K562 (cell line): ENCODE data around the gene CPT1C. TPM values are rescaled to one million over a fixed set of nuclear protein-coding genes. Genes with fewer than 3 reads are reported as not detected.

Source experiments
- ARNT ChIP-seq, 2 experiments: fragments of 450-650 bp; IDR thresholded peaks; 2 replicates each; pipeline ENCODE4 v1.6.1; 2016; ENCODE audit warnings: mild to moderate bottlenecking in 1 of 2
- EP400 ChIP-seq: fragments of 450-650 bp; IDR thresholded peaks from 2 replicates; pipeline ENCODE4 v1.6.1; 2017; ENCODE audit warnings: antibody characterized with exemption, mild to moderate bottlenecking, moderate library complexity
- JUN ChIP-seq, 2 experiments: sonication (generic) in 1 of 2; formaldehyde crosslinking in 1 of 2; IDR thresholded peaks; 2 replicates each; pipeline versions ENCODE4 v1.6.1 to v1.8.0; 2012 to 2022; ENCODE audit warnings: borderline replicate concordance in 2 of 2, mild to moderate bottlenecking in 2 of 2, improper control_type of control experiment in 1 of 2, low read depth in 1 of 2, low read length in 1 of 2, missing genetic modification reagents in 1 of 2
- KDM1A ChIP-seq, 2 experiments: fragments of 450-650 bp; IDR thresholded peaks; 2 replicates each; pipeline ENCODE4 v1.6.1; 2016; ENCODE audit warnings: mild to moderate bottlenecking in 2 of 2
- NEUROD1 ChIP-seq: fragments of 150-350 bp; IDR thresholded peaks from 2 replicates; pipeline ENCODE4 v1.6.1; 2014; ENCODE audit warnings: borderline replicate concordance, low read length, low read depth; ENCODE audit not compliant: partially characterized antibody
- PHF21A ChIP-seq: fragments of 450-650 bp; IDR thresholded peaks from 2 replicates; pipeline ENCODE4 v1.6.1; 2017; ENCODE audit warnings: low read depth, borderline replicate concordance
- SETDB1 ChIP-seq: IDR thresholded peaks from one replicate; pipeline ENCODE4 v1.6.1; 2012; ENCODE audit warnings: low read length, control low read depth, inconsistent platforms
- SMAD4 ChIP-seq: fragments of 250-450 bp; sonication (Bioruptor Pico); conservative IDR thresholded peaks from 2 replicates; pipeline ENCODE4 v1.8.0; 2021; ENCODE audit warnings: inconsistent platforms, mild to moderate bottlenecking, moderate library complexity
- polyA plus RNA-seq, 8 experiments: library from polyadenylated mRNA; depleted of rRNA in 4 of 8; stranded (reverse) in 5 of 8; unstranded in 3 of 8; fragments of >200 nt; fragmentation: Nextera tagmentation in 2 of 8; fragmentation: Illumina TruSeq in 1 of 8; extraction: Ambion mirVana in 2 of 8; extraction: Trizol in 1 of 8; gene quantifications; 2 replicates each; pipeline versions ENCODE4 v1.2.1 to v1.2.3, GENCODE V29; 2011 to 2014; ENCODE audit warnings: inconsistent platforms in 1 of 8, missing spikeins in 1 of 8
- total RNA-seq, 7 experiments: library from RNA; depleted of rRNA in 6 of 7; stranded (reverse); fragments of >200 nt in 6 of 7; fragmentation: Illumina TruSeq in 2 of 7; extraction: Trizol in 2 of 7; gene quantifications; 2 replicates each; pipeline versions ENCODE4 v1.2.1 to v1.2.3, GENCODE V29; 2011 to 2021; ENCODE audit warnings: low replicate concordance in 1 of 7
- TF ChIP-seq, protein P1 (sequence below): fragments of 200-600 bp; sonication (generic); IDR thresholded peaks from one replicate; pipeline ENCODE4 v1.6.1; 2012; ENCODE audit warnings: mild to moderate bottlenecking, low read depth, low read length, inconsistent platforms
- TF ChIP-seq, protein P2 (sequence below), 2 experiments: fragments of 450-650 bp in 1 of 2; sonication (generic) in 1 of 2; formaldehyde crosslinking in 1 of 2; IDR thresholded peaks in 1 of 2; conservative IDR thresholded peaks in 1 of 2; 2 replicates each; pipeline versions ENCODE4 v1.6.1 to v1.8.1; 2016 to 2023; ENCODE audit warnings: mild to moderate bottlenecking in 2 of 2, moderate library complexity in 2 of 2, inconsistent platforms in 1 of 2, missing genetic modification reagents in 1 of 2
- TF ChIP-seq, protein P3 (sequence below): fragments of 450-650 bp; IDR thresholded peaks from 2 replicates; pipeline ENCODE4 v1.6.1; 2018; ENCODE audit warnings: mild to moderate bottlenecking, low read depth; ENCODE audit not compliant: partially characterized antibody

Gene CPT1C
- total and polyA plus RNA-seq, 9 of the 15 experiments (the other 6 are each of a cell fraction or from before 2014, with no cell fraction given): 1.9 to 12.3 (median 3.0) TPM

DNA sequence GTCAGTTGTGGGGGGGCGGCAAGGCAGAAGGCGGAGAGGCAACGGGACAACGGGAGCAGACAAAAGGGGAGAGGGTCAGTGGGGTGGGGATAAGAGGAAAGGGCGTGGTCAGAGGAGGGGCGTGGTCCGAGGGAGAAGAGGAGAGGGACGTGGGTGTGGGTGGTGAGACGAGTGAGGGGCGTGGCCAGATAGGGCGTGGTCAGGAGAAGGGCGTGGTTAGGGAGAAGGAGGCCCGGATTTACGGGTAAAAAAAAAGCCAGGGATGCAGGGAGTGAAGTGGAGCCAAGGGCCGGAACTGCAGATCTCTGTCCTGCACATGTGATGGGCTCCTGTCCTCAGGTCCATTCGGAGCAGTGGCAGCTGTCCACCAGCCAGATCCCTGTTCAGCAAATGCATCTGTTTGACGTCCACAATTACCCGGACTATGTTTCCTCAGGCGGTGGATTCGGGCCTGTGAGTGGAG is 21.5 kb downstream of the CPT1C start (continued):
- TF ChIP-seq, protein P1, sequence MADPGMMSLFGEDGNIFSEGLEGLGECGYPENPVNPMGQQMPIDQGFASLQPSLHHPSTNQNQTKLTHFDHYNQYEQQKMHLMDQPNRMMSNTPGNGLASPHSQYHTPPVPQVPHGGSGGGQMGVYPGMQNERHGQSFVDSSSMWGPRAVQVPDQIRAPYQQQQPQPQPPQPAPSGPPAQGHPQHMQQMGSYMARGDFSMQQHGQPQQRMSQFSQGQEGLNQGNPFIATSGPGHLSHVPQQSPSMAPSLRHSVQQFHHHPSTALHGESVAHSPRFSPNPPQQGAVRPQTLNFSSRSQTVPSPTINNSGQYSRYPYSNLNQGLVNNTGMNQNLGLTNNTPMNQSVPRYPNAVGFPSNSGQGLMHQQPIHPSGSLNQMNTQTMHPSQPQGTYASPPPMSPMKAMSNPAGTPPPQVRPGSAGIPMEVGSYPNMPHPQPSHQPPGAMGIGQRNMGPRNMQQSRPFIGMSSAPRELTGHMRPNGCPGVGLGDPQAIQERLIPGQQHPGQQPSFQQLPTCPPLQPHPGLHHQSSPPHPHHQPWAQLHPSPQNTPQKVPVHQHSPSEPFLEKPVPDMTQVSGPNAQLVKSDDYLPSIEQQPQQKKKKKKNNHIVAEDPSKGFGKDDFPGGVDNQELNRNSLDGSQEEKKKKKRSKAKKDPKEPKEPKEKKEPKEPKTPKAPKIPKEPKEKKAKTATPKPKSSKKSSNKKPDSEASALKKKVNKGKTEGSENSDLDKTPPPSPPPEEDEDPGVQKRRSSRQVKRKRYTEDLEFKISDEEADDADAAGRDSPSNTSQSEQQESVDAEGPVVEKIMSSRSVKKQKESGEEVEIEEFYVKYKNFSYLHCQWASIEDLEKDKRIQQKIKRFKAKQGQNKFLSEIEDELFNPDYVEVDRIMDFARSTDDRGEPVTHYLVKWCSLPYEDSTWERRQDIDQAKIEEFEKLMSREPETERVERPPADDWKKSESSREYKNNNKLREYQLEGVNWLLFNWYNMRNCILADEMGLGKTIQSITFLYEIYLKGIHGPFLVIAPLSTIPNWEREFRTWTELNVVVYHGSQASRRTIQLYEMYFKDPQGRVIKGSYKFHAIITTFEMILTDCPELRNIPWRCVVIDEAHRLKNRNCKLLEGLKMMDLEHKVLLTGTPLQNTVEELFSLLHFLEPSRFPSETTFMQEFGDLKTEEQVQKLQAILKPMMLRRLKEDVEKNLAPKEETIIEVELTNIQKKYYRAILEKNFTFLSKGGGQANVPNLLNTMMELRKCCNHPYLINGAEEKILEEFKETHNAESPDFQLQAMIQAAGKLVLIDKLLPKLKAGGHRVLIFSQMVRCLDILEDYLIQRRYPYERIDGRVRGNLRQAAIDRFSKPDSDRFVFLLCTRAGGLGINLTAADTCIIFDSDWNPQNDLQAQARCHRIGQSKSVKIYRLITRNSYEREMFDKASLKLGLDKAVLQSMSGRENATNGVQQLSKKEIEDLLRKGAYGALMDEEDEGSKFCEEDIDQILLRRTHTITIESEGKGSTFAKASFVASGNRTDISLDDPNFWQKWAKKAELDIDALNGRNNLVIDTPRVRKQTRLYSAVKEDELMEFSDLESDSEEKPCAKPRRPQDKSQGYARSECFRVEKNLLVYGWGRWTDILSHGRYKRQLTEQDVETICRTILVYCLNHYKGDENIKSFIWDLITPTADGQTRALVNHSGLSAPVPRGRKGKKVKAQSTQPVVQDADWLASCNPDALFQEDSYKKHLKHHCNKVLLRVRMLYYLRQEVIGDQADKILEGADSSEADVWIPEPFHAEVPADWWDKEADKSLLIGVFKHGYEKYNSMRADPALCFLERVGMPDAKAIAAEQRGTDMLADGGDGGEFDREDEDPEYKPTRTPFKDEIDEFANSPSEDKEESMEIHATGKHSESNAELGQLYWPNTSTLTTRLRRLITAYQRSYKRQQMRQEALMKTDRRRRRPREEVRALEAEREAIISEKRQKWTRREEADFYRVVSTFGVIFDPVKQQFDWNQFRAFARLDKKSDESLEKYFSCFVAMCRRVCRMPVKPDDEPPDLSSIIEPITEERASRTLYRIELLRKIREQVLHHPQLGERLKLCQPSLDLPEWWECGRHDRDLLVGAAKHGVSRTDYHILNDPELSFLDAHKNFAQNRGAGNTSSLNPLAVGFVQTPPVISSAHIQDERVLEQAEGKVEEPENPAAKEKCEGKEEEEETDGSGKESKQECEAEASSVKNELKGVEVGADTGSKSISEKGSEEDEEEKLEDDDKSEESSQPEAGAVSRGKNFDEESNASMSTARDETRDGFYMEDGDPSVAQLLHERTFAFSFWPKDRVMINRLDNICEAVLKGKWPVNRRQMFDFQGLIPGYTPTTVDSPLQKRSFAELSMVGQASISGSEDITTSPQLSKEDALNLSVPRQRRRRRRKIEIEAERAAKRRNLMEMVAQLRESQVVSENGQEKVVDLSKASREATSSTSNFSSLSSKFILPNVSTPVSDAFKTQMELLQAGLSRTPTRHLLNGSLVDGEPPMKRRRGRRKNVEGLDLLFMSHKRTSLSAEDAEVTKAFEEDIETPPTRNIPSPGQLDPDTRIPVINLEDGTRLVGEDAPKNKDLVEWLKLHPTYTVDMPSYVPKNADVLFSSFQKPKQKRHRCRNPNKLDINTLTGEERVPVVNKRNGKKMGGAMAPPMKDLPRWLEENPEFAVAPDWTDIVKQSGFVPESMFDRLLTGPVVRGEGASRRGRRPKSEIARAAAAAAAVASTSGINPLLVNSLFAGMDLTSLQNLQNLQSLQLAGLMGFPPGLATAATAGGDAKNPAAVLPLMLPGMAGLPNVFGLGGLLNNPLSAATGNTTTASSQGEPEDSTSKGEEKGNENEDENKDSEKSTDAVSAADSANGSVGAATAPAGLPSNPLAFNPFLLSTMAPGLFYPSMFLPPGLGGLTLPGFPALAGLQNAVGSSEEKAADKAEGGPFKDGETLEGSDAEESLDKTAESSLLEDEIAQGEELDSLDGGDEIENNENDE: no peak
- no peak for TF ChIP-seq SMAD4 (CRISPR knock-in tag)
- TF ChIP-seq JUN (IDR thresholded peaks at IDR 0.05; ENCODE audit: borderline replicate concordance, low read depth, low read length): 0 out of 2 replicates have a peak, but pooled peaks have one; percentile 29
- no peak for TF ChIP-seq JUN (CRISPR knock-in tag; IDR thresholded peaks at IDR 0.05; ENCODE audit: borderline replicate concordance)
- TF ChIP-seq ARNT (IDR thresholded peaks at IDR 0.05): 0 out of 4 replicates have a peak, but pooled peaks have one; percentile 45 to 48
- TF ChIP-seq EP400: peak; percentile 14; the same call in 1 of the 2 replicates
- no peak for TF ChIP-seq SETDB1
- TF ChIP-seq PHF21A: no peak; the same call in 1 of the 2 replicates
- no peak for TF ChIP-seq NEUROD1
- TF ChIP-seq KDM1A (IDR thresholded peaks at IDR 0.05): no peak
- TF ChIP-seq, protein P2, sequence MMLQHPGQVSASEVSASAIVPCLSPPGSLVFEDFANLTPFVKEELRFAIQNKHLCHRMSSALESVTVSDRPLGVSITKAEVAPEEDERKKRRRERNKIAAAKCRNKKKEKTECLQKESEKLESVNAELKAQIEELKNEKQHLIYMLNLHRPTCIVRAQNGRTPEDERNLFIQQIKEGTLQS (IDR thresholded peaks at IDR 0.05): peak; percentile 72; the same call in 1 of the 2 replicates
- TF ChIP-seq, protein P2 (CRISPR knock-in tag; conservative IDR thresholded peaks at IDR 0.05): no peak
- TF ChIP-seq, protein P3, sequence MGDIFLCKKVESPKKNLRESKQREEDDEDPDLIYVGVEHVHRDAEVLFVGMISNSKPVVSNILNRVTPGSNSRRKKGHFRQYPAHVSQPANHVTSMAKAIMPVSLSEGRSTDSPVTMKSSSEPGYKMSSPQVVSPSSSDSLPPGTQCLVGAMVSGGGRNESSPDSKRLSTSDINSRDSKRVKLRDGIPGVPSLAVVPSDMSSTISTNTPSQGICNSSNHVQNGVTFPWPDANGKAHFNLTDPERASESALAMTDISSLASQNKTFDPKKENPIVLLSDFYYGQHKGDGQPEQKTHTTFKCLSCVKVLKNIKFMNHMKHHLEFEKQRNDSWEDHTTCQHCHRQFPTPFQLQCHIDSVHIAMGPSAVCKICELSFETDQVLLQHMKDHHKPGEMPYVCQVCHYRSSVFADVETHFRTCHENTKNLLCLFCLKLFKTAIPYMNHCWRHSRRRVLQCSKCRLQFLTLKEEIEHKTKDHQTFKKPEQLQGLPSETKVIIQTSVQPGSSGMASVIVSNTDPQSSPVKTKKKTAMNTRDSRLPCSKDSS: peak; percentile 7
